SIG-M5 treated with dmso at 0.1 percent for 504 hours (cell line): ENCODE results near the gene CYP26C1.
A peak's percentile ranks its signal among the peaks of the same experiment; 100 is the strongest.
"Not testable (repeated sequence)": the region's sequence is repeated elsewhere in the genome, so short reads cannot be mapped to it uniquely, and the experiment has no call there.

Experiments
- DNase-seq: peaks from one replicate; lab custom pipeline; 2025; ENCODE audit not compliant: unreplicated experiment; lab: John Stamatoyannopoulos, UW

The CYP26C1 gene

DNA sequence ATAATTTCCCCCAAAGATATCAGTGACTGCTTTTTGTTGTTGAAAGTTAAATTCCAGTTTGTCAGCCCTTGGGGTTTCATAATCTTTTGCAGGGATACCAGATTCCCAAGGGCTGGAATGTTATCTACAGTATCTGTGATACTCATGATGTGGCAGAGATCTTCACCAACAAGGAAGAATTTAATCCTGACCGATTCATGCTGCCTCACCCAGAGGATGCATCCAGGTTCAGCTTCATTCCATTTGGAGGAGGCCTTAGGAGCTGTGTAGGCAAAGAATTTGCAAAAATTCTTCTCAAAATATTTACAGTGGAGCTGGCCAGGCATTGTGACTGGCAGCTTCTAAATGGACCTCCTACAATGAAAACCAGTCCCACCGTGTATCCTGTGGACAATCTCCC is 16.3 kb downstream of the CYP26C1 start:
- DNase-seq, result no peak

DNA sequence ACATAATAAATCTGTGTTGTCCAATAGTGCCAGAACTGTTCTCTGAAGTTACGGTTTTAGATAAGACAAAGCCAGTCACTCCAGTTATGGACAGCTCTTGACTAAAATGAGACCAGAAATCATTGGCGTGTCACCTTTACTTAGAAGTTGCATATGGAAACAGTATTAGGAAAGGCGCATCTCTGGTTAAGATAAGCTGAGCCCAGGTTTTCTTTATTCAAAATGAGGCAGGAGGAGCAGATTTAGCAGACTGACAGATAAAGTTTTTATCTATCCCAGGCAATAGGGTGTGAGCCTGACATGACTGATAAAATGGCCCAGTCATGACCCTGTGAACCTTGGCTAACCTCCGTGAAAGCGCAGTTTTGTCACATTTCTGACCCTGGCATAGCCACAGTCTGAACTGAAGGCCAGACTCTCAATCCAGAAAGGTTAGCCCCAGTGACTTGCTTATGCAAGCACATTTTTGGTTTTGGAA is 17.3 kb downstream of the CYP26C1 start:
- no peak for DNase-seq

DNA sequence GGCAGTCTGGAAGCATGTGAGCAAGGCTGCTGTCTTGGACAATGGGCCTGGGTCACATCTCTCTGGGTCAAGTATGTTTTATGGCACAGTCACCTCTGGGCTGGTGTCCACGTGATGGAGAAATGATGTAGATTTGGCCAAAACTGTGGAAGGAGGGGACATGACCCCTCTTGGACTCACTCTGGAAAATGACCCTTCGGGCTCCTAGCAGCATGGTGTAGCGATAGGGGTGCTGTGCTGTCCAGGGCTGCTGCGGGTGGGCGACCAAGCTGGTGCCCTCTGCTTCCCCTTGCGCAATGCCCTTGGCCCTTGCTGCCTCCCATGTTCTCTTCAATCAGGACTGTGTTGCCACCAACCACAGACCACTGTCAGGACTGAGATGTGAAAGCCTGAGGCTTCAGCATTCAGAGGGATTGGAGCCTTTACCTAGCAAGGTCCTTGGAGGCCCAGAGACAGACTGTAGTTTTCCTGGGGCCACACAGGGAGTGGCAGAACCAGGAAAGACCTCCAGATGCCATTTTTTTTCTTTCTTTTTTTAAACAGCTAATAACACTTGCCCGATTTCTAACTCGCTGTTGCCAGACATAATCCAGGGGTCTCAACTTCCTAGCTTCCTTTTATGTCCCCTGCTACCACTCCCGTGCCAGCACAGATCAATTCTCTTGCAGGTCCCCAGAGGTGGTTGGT is 19.2 kb downstream of the CYP26C1 start:
- DNase-seq, result no peak

DNA sequence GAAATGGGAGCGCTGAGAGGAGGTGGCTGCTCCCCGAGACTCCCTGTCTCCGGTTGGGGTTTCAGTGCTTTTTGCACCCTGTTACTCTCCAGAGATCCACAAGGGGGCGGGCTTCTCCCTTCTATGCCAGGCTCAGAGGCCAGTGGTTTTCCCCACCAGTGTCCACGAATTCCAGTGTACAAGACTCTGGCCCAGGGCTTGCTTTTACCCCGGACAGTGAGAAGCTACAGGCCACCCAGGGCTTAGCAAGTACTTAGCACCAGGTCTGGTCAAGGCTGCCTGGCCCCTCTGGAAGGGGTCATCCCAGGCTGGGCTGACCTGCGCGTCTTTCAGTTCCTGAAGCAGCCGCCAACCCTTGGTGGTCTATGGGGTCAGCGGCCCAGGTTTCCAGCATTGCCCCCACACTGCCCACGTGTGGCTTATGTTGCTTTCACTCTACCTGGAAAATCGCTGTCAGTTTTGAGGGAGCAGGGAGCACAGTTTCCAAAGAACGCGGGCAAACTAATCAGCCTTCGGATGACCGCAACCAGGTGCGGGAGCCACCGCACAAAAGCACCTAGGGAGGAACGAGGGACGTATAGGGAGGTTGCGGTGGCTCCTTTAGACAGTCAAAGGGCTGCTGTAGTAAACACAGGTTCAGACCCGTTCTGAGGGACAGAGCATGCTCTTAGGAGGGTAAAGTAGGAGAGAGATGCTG is 19.9 kb downstream of the CYP26C1 start:
- peak; percentile 27 for DNase-seq

DNA sequence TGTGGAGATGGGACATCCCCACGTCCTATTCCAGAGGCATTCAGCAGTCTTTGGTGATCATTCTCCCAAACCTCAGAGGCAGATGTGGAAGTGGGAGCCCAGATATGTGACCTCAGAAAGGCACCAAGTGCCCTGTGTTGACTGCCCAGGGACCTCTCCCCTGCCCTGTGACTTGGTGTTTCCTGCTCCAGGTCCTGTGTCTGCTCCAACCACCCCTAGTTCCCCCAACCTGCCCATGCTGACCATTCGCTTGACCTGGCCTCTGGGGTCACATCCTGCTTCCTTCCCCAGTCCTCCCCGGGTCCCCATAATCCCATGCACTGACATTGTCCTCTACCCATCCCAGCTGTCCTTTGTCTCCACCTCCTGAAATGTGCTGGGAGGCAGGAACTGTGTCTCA is 20.7 kb downstream of the CYP26C1 start:
- DNase-seq, result no peak

DNA sequence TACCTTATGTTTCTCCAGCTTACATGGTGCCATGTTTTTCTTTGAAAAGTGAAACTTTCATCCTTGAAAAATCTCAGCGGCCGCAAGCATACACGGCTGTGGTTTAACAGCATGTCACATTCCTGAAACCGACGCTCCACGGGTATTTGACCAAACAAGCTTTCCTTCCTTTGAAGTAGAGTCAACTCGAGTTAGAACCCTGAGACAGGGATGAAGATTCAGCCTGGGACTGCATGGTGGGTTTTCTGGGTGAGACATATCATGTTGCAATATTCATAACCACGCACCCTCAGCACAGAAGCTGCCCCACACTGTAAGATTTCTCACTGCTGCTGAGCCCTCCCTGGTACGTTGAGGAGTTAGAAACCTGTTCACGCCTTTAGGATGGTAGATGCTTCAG is 21.2 kb downstream of the CYP26C1 start:
- no peak for DNase-seq

DNA sequence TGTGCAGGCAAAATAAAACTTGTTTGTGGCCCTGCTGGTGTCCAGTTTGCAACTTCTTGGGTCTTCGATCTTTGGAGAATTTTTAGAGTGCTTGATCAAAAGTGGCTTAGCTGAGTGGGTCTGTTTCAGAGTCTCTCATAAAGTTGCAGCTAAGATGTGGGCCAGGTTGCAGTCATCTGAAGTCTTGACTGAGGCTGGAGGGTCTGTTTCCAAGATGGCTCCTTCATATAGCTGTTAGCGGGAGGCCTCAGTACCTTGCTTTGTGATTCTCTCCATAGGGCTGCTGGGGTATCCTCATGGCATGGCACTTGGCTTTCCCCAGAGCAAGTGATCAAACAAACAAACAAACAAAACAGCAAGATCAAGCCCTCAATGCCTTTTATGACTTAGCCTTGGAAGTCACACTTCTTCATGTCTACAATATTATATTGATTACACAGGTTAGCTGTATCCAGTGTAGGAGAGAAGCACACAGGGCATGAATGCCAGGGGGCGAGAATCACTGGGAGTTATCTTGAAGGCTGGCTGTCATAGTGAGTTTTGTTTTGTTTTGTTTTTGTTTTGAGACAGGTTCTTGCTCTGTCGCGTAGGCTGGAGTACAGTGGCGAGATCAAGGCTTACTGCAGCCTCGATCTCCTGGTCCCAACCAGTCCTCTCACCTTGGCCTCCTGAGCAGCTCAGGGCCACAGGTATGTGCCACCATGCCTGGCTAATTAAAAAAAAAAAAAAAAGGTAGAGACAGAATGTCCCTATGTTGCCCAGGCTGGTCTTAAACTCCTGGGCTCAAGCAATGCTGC is 23.3 kb downstream of the CYP26C1 start:
- no peak for DNase-seq

DNA sequence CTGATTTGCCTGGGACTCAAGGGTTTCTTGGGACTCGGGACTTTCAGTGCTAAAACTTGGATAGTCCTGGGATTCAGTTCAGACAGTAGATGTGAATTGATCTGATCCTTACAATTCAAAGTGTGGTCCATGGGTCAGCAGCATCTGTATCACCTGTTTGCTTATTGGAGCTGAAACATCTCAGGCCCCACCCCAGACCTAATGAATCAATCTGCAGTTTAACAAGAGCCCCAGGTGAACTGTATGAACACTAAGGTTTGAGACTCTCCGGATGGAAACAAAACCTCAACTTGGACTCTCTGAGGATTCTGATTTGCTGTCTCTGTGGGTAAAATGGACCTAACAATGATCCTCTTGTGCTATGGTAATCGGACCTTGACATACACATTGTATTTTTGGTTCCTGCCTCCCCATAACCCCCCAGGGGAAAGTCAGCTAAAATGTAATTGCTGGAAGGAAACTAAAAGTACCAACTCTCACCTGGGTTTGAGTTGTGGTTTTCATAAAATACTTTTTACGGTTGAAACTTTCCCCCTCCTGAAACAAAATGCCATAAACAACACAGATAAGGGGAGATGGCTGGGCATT is 24.8 kb downstream of the CYP26C1 start:
- no peak for DNase-seq

DNA sequence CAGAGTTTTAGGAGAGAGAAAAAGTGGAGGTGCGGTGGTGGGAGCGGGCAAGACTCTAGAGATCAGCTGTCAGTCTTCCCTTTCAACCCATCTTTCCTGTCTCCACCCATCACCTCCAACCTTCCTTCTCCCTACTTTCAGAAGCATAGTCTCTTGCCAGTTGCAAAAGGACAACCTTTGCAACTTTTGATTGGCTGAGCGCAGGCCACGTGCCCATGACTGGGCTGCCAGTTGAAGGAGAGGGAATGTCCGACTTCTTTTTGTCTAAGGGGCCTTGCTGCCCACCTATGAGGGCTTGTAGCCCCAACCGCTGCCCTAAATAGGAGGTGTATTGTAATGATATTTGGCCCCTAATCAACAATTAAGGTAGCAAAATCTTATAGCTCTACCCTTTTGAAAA is 25.7 kb downstream of the CYP26C1 start:
- DNase-seq, result no peak

DNA sequence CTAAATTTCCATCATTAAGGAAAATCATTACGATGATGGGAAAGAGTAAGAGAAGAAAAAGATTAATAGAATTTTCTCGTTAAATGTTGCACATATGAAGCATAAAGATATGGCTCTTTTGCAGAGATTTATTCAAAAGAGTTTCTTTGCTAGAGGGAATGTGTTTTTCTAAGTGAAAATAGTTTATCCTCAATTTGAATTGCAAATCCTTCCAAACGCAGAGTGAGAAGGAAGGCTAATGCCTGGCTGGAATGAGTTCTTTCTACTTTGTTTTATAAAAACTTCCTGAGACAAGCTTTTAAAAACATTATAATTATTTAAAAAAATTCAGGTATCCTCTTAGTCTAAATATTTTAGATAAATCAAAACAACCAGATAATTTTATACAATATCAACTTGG is 27.2 kb downstream of the CYP26C1 start:
- no peak for DNase-seq

DNA sequence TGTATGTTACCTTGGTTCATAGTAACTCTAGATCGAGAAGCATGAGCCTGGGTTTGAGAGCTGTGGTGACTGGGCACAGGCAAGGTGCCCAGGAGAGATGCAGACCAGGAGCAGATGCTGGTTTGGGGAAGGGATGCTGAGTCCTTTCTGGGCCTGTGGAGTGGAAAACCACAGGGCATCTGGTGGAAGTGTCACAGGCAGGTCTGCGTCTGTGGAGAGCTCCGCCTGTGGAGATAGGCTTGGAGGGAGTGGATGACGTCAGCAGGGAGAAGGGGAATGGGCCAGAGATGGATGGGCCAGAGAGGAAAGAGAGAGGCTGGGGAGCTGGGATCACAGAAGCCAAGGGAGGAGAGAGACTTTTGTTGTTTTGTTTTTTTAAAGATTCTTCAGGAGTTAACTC is 27.9 kb downstream of the CYP26C1 start:
- no peak for DNase-seq

DNA sequence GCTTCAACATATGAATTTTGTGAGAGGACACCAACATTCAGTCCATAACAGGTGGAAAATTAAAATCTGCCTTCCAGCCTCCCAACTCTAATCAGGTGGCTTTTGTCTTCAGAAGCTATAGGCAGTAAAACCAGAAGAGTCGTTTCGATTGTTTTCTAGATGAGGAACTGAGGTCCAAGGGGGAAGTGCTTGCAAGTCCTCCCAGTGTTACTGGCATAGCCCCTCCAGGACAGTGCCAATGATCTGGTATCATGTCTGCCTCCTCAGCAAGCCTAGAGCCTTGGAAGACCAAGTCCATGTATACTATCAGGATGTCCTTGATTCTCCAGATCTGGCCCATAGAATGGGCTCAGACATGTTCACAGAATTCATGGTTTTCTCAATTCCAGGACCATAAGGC is 30.0 kb downstream of the CYP26C1 start:
- peak; percentile 29 for DNase-seq

DNA sequence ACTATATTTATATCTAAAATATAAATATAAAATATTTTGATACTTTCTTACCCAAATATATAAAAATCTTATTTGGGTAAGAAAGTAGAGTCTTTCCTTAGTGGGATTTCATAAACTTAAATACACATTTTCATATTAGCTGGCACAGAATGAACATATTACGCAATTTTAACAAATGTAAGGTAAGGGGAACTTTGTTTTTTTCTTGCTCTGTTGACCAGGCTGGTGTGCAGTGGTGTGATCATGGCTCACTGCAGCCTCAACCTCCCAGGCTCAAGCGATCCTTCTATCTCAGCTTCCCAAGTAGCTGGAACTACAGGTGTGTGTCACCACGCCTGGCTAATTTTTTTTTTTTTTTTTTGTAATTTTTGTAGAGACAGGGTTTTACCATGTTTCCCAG is 31.4 kb downstream of the CYP26C1 start:
- DNase-seq, result no peak

DNA sequence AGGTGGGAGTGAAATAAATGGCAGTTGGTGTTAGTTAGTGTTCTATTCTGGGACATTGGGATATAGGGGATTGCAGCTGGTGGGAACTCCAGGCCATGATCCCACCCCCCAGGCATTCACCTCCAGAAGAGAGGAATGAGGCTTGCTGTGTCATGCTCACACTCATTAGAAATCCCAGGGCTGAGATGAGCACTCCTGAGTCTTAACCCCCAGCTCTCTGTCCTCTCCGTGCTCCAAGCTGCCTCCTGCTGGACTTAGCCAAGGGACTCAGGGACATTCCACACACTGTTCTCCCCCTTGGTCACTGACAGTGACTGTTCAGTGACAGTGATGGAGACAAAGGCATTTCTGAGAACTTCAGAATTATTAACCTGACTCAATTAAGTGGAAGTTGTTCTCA is 34.6 kb downstream of the CYP26C1 start:
- no peak for DNase-seq

DNA sequence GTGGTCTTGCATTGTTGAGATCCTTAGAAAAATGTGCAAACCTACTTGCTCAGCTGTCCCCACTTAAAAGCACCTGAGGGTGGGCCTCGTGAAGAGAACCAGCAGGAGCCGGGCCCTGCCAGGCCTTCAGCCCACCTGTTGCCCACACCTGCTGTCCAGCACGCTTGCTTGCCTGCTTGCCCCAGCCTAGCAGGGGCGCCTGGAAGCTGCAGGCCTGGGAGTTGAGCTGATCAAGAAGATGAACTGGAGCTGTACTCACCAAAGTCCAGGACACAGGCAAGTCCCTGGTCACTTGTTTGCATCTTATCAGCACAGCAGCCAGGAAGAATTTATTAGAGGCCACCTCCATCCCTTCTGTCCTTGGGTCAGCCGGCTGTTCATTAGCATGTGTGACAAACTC is 36.3 kb downstream of the CYP26C1 start:
- DNase-seq, result no peak

DNA sequence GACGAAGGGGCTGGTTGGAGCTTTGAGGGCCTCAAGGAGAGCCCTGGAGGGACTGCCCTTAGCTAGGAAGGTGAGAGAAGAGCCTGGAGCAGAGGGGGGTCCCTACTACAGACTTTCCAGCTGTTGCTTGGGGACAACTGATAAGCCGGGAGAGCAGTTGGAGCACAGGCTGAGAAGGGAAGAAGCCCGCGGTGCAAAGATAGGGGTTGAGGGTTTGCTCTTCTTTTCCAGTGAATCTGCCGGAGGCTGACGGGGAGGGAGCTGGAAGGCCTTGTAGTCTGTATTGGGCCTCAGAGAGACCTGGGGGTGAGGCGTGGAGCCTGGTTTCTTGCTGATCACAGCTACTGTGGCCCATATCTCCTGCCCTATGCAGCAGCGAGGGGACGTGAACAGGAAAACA is 36.8 kb downstream of the CYP26C1 start:
- DNase-seq, result no peak

DNA sequence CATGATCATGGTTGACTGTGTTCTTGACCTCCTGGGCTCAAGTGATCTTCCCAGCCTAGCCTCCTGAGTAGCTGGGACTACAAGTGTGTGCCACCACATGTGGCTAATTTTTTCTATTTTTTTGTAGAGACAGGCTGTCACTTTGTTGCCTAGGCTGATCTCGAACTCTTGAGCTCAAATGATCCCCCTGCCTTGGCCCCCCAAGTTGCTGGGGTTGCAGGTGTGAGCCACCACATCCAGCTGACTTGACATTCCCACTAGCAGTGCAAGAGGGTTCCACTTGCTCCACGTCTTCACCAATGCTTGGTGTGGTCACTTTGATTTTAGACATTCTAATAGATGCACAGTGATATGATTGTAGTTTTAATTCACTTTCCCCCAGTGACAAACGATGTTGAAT is 38.2 kb downstream of the CYP26C1 start:
- DNase-seq, result no peak

DNA sequence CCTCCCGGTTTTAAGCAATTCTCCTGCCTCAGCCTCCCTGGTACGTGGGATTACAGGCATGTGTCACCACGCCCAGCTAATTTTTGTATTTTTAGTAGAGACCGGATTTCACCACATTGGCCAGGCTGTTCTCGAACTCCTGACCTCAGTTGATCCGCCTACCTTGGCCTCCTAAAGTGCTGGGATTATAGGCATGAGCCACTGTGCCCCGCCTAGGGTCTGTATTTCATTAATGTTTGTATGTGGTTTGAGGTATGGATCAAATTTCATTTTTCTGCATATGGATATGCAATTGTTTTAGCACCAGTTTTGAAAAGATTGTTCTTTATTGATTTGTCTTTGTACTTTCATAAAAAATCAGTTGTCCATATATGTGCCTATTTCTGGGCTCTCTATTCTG is 39.1 kb downstream of the CYP26C1 start:
- no peak for DNase-seq

DNA sequence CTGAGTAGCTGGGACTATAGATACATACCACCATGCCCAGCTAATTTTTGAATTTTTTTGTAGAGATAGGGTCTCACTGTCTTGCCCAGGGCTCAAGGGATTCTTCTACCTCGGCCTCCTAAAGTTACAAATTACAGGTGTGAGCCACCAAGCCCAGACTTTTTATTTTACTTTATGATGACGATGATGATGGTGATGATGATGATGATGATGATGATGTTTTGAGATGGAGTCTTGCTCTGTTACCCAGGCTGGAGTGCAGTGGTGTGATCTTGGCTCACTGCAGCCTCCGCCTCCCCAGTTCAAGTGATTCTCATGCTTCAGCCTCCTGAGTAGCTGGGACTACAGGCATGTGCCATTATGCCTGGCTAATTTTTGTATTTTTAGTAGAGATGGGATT is 40.5 kb downstream of the CYP26C1 start:
- DNase-seq, result not testable (repeated sequence)

DNA sequence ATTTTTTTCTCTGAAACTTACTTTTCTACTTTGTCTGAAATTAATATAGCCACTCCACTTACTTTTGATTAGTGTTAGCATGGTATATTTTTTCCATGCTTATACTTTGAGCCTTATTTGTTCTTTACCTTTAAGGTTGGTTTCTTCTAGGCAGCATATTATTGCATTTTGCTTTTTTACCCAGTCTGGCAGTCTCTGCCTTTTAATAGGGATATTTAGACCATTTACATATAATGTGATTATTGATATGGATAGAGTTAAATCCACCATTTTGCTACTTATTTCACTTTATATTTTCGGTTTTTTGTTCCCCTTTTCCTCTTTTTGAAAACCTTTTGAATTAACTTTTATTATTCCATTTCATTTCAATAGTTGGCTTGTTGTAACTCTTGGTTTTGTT is 43.4 kb downstream of the CYP26C1 start:
- no peak for DNase-seq

DNA sequence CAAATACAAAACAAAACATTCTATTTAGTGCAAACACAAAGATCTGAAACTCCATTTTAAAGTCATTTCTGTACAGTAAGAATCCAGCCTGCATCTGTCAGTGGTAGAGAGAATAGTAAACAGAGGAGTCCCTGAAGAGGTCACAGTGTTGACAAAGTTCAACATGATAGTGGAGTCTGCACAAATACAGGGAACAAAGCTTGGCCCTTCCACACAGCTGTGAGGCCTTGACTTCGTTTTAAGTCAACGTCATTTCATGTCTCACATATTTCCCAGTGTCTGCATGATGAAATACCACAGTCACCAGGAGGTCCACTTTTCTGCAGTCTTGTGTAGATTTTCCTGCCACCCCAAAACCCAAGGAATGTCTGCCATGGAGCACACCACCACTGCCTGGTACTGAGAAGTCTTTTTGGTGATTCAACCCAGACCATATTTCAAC is 46.1 kb downstream of the CYP26C1 start:
- no peak for DNase-seq
